ENCODE data around the gene GRIA3.
"Not testable (repeated sequence)": the region's sequence is repeated elsewhere in the genome, so short reads cannot be mapped to it uniquely, and the experiment has no call there.

GRIA3 gene

GRCh38 chrX:123282241-123282640, 98.2 kb downstream of the GRIA3 start:
- no peak for DNase-seq

- not testable (repeated sequence) for DNase-seq
These were observed 99.3 kb downstream of the GRIA3 start for GRCh38 chrX:123283407-123283806.

GRCh38 chrX:123291623-123292022, 107.5 kb downstream of the GRIA3 start:
- no peak for DNase-seq

DNA sequence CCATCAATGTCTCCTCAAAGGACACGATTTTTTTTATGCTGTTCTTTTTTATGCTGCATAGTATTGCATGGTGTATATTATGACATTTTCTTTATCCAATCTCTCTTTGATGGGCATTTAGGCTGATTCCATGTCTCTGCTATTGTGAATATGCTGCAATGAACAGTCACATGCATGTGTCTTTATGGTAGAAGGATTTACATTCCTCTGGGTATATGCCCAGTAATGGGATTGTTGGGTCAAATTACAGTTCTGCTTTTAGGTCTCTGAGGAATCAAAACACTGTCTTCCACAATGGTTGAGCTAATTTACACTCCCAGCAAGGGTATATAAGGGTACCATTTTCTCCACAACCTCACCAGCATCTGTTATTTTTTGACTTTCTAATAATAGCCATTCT, 113.9 kb downstream of the GRIA3 start:
- DNase-seq: no peak

DNA sequence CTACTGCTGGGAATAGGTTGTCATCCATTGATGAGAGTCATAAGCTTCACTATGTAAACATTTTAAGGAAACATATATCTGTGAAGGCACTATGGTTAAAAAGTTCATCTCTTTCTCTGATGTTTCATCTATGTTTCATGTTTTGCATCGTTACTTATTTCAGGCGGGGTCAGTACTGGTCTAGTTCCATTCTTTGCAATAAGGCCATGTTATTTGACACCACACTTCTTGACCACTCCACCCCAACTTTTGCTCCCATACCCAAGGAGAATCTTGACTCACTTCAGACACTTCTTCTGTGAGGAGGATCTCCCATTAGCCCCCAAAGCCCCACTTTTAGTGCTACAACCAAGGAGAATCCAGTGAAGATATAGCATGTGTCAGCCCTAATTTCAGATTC, 119.4 kb downstream of the GRIA3 start:
- no peak for DNase-seq

DNA sequence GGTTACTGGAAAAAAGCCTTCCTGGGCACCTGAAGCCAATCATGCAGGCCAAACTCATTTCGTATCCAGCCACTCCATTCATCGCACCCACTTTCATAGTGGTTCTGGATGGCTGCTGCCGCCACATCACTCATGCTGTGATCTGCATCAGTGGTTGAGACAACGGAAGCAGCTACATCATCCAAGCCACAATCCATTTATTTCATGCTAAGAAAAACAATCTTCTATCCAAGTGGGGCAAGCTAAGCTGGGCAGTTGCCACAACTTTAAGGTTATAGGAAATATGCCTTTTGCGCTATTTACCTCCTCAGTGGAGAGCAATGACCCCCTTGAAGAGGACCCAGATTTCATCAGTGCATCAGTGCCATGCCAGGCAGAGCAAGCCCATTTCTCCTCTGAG, 124.6 kb downstream of the GRIA3 start:
- no peak for DNase-seq

DNA sequence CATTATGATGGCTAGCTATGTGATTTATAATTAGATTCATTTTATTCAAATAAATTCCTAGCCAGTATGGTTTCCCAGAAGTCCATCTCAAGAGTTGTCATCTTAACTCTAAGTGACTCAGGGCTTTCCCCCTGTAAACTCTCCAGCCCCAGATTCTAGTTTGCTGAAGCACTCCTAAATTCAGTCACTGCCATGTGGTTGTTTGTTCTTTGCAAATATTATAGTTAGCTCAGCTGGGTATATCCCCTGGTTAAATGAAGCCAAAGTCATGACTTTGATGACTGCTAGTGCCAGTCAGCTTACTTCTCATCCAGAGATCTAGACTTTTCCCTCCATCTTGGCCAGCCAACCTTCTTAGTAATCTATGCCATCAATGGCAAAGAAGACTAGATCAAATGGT, 126.0 kb downstream of the GRIA3 start:
- DNase-seq: no peak

- no peak for DNase-seq
These were observed 127.4 kb downstream of the GRIA3 start for GRCh38 chrX:123311486-123311885.

DNA sequence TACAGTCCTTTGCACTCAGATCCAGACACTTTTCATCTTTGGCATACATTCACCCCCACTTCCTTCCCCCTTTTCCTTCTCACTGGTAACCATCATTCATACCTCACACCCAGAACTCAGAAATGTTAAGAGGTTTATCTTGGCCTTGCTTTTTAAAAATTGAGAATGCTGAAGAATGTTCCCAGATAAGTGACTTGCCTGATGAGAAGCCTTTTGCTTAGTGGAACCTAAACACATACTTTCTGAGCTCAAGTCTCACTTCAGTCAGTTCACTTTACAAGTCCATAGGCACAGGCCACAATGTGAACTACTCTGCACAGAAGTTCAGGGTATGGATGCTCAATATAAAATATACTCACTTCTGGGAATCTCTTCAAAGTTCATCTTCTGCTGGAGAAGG, 129.4 kb downstream of the GRIA3 start:
- DNase-seq: no peak

GRCh38 chrX:123320622-123321021, 136.5 kb downstream of the GRIA3 start:
- no peak for DNase-seq

GRCh38 chrX:123322536-123322935, 138.5 kb downstream of the GRIA3 start:
- no peak for DNase-seq

DNA sequence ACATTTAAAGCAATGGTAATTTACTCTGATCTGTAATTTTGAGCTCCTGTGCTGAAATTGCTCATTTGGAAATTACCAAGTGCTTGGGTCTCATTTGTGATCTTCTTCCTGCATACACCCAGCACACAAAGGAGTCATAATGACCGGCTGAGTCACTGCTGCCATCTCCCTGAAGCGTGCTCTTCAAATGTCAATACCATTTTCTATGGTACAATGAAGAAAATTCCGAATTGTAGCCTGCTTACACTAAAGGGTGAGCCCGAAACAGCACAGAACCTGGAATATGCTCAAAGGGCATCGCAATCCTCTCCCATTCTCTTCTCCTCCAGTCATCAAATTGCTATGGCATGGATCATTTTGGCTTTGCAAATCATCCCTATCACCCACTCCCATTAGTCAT, 140.5 kb downstream of the GRIA3 start:
- peak; percentile 5 for DNase-seq

GRCh38 chrX:123330229-123330942, 146.3 kb downstream of the GRIA3 start:
- DNase-seq: no peak

DNA sequence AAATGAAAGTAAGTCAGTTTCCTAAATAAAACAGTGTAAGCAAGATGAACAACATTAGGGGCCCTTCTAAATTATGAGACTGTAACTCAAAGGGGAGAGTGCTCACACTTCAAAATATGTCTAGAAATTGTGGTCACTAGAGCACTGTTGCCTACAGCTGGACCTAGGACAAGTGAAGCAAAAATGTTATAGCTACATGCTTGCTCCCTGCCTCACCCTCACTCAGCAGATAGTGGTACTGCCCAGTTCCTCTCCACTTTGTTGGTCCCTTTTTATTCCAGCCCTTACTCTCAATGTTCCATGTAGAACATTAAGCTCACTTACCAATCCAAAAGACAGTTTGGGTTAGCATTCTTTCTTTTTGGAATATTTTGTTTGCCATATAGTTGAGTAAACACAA, 147.3 kb downstream of the GRIA3 start:
- no peak for DNase-seq

DNA sequence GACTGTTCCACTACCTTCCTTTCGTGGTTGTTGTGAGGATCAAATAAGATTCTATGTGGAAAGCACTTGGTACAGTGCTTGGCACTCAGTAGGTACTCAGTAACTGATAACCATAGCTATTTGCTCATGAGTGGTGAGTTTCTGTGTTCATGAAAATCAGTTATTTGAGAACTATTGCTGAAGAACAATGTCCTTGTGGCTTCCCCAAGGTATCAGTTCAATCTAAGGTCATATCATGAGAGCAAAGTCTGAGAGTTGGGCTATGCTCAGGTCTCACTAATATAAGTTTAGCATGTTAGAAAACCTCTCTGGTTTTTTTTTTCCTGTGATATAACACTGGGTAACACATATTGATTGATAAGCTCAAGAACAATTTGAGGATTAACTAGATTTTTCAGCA, 147.8 kb downstream of the GRIA3 start:
- DNase-seq: no peak

DNA sequence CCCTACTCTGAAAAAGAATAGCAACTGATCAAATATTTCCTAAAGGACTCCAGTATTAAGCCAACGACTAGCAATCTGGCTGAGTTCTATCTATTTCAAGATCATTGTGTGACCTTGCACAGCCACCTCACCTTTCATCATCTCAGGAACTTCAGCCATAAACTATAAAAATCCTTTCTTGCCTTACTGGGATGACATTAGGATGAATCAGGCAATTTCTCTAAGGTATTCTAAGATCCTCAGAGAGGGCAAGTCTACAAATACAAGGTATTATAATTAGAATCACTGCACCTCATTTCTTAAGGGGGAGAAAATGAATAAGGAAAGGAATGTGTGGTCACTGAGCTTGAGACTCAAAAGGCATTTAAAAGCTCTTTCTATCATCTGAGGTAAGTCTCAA, 152.6 kb downstream of the GRIA3 start:
- DNase-seq: no peak

DNA sequence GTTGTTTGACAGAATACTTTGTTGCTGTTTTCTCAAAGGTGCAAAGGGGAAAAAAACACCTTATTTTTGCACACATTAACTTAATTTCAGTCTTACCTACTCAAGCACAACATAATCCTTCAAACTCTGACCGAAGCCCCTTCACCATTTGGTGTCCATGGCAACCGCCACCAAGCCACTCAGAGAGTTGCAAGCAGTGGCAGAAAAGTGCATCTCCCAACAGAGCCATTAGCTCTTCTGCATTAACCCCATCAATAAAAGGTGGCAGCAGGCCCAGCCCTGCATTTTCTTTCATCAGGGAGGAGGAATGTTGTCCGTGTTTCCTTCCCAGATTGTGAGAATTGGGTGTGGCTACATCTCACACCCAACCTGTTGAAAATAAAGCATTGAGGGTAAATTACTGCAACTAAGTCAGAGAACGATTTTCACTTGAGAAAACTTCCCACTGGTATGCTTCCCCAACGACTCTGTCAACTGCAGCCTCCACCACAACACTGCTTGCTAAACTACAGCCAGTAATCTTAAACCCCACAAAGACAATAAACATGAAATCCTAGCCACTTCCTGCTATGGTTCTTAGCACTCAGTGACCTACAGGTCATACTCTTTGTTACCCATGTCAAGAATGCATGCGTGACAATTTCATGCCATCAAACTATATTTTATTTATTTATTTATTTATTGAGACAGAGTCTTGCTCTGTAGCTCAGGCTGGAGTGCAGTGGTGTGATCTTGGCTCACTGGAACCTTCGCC, 154.0 kb downstream of the GRIA3 start:
- DNase-seq: no peak

- DNase-seq: peak; percentile 18
These were observed 155.3 kb downstream of the GRIA3 start for GRCh38 chrX:123339221-123339905.

GRCh38 chrX:123340696-123341095, 156.6 kb downstream of the GRIA3 start:
- DNase-seq: no peak

- DNase-seq: no peak
These were observed 164.4 kb downstream of the GRIA3 start for GRCh38 chrX:123348468-123348867.

GRCh38 chrX:123350226-123350625, 166.1 kb downstream of the GRIA3 start:
- no peak for DNase-seq

DNA sequence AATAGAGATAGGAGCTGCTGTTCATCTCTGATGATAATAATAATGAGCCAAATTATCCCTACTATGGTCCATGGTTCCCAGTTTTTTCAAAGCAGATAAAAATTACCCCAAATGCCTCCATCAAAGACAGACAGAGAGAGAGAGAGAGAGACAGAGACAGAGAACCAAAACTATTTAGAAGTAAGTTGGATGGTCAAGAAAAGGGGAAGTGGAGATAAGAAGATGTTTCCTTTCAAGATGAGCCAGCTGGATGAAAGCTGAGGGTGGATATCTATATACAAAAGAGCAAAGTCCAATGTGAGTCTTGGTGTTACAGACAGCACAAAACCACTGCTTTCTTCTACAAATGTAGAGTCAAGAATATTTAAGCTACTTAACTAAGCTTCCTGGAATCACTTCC, 173.9 kb downstream of the GRIA3 start:
- DNase-seq: no peak

DNA sequence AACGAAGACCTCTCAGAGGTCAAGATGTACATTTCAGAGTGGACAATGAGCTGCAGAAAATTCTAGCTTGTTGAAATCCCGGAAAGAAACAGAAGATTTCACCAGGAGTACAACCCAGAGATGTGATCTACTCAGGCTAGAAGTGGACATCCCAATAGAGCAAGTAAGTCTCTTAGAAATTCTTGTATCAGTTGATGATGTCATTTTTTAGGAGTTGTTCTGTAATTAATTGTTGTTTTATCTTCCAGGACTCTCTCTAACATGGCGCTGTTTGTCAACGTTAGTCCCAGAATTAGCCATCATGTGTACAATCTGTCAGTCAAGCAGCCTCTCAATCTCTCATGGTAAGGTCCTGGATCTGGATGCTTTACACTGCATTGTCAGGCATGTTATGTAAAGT, 174.4 kb downstream of the GRIA3 start:
- no peak for DNase-seq

DNA sequence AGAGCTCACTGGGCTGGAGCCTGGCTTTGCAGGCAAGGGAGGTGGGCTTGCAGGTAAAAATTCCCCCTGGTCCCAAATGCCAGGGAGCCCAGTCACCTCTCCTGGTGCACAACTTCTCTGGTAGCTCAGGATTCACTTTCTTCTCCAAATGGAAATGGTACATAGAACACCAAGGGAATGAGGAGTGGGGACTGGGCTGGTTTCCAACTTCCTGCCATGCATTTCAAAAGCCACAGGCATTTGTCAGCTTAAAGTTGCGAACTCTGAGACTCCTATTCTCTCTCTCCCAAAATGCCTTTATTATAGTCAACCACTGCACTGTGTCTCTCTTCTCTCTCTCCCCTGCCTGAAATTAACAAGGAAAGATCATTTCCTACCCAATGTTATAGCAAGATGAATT, 177.3 kb downstream of the GRIA3 start:
- DNase-seq: no peak

All from activated CD4-positive, alpha-beta T cell treated with anti-CD3 and anti-CD28 coated beads, Interleukin-10, Interleukin-2, amounts not matched to agents 100 ng/mL and 50 ng/mL, durations not matched to agents 16 hours and 8 hours (primary cell).